ENCODE results near the gene CDY2B. TPM values are rescaled to one million over a fixed set of nuclear protein-coding genes. Genes with fewer than 3 reads are reported as not detected.
"Not testable (repeated sequence)": the region's sequence is repeated elsewhere in the genome, so short reads cannot be mapped to it uniquely, and the experiment has no call there.

CDY2B gene
- total and polyA plus RNA-seq, 5 donors = not detected

DNA sequence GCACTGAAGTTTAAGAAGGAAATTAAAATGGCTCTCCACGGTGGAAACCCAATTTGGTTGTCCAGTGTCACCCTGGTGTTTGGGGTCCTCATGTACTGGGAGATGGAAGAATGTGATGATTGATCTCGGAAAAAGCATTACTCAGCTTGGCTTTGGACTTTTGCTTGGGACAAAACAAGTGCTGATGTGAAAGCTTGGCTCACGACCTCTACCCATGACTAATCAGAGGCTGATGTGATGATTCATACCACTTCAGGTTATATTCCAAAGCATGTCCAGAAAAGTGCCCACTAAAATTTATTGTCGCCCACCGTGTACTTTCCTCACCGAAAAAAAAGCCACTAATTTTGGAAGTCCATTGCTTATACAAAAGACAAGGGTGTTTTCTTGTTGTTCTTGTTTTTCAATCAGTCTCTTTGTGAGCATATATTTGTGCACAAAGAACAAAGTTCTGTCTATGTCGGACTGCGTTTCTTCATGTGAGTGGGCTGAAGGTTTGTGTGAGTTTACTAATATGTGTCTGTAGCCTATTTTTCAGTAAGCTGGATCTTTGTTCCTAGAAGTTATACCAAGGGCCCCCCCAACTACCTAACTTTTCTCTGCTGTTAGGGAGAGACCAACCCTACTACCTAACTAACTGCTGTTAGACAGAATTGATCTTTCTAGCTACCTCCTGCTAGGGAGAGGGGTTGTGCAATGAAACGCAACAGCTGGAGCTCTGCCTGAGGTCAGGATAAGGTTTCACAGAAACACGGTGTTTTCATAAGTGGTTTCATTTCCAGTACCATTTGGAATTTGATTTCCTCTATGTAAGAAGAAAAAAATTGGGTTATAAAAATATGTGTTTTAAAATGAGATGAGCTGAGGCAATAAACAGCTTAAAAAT, 22.8 kb downstream of the CDY2B start:
- peak in 1 of 2 donors; percentile 26 for ATAC-seq

DNA sequence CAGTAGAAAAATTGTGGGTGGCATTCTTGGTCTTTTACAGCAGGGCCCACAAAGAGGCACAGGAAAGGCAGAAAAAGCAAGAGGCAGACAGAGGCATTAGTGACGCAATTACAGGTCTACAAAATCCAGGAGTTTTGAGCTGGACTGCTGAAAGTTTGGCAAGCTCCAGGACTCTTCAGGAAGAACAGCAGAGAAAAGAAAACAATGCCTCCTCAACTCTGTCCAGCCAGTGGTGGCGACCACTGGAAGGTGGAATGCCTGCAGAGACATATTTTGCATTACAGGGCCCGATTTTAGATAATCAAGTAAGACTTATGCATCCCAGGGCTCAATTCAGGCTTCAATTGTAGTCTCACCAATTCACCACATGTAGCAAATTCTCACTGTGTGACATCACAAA, 23.5 kb downstream of the CDY2B start:
- H3K9me3 ChIP-seq (ENCODE audit: control insufficient read depth, low read length); DNase-seq; H3K4me1 ChIP-seq (ENCODE audit: control insufficient read depth, insufficient read depth, low read length); H3K4me3 ChIP-seq (ENCODE audit: low read length); ATAC-seq; H3K27me3 ChIP-seq (ENCODE audit: control insufficient read depth, insufficient read depth); H3K27ac ChIP-seq (ENCODE audit: low read length); intact Hi-C loops (cut with DNase I): not testable (repeated sequence)
- no CpG with 5 or more reads among the region's 3 CpGs for WGBS

More for the DNA sequence above, 22.8 kb downstream of the CDY2B start:
- H3K4me3 ChIP-seq (ENCODE audit: low read length); DNase-seq; H3K9me3 ChIP-seq (ENCODE audit: control insufficient read depth, low read length); H3K4me1 ChIP-seq (ENCODE audit: control insufficient read depth, insufficient read depth, low read length); H3K27me3 ChIP-seq (ENCODE audit: control insufficient read depth, insufficient read depth); H3K27ac ChIP-seq (ENCODE audit: low read length); intact Hi-C loops (cut with DNase I): not testable (repeated sequence)
- no CpG with 5 or more reads among the region's 10 CpGs for WGBS

DNA sequence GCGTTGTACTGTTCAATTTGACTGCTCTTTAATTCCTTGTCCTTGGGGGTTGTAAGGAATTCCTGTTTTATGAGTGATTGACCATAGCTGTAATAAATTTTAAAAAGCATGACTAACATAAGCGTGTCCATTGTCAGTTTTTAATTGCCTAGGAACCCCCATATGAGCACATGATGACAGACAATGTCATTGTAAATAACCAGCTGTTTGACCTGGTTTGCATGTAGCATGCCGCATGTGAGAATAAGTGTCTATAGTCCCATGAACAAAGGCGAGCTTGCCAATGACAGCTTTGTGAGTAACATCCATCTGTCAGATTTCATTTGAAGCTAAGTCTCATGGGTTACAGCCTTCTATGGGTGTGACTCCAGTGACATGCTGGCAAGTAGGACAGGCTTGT, 30.9 kb downstream of the CDY2B start:
- intact Hi-C loops (cut with DNase I) = not testable (repeated sequence)

DNA sequence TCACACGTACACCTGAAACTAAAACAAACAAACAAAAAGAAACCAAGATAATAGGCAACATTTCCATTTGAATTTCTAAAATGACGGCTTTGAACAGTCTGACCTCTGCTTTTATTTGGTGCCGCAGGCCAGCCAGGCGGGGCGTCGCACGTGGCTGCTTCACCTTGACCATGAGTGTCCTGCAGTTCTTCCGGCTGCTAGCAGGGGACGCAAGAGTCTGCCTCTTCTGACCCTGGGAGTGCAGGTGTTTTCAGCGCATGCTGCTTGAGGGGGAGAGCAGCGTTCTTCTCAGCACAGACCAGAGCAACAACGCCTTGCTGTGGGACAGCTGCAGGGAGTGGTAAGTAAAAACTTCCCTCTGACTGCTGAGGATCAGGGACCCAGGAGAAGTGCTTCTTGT, 47.9 kb downstream of the CDY2B start:
- H3K27ac ChIP-seq (ENCODE audit: low read length); H3K4me1 ChIP-seq (ENCODE audit: control insufficient read depth, insufficient read depth, low read length); DNase-seq; intact Hi-C loops (cut with DNase I); H3K9me3 ChIP-seq (ENCODE audit: control insufficient read depth, low read length); H3K27me3 ChIP-seq (ENCODE audit: control insufficient read depth, insufficient read depth); H3K4me3 ChIP-seq (ENCODE audit: low read length); ATAC-seq: not testable (repeated sequence)
- WGBS = no CpG with 5 or more reads among the region's 12 CpGs

More for the DNA sequence above, 30.9 kb downstream of the CDY2B start:
- H3K4me1 ChIP-seq (ENCODE audit: control insufficient read depth, insufficient read depth, low read length); H3K4me3 ChIP-seq (ENCODE audit: low read length); H3K27ac ChIP-seq (ENCODE audit: low read length); H3K9me3 ChIP-seq (ENCODE audit: control insufficient read depth, low read length); H3K27me3 ChIP-seq (ENCODE audit: control insufficient read depth, insufficient read depth); DNase-seq; ATAC-seq: not testable (repeated sequence)
- no CpG with 5 or more reads among the region's 4 CpGs for WGBS

Other genes with a start within 250 kb of the CDY2B start
- not detected for gene CDY2A, start 145.6 kb upstream of the CDY2B start, total RNA-seq
- gene CDY2A, start 145.6 kb upstream of the CDY2B start, polyA plus RNA-seq = not detected

All from right cardiac atrium (tissue), 5 donors.